Activated CD4-positive, alpha-beta T cell treated with anti-CD3 and anti-CD28 coated beads for 4 hours (primary cell): ENCODE measurements around the gene TXNDC12.
"Not testable (repeated sequence)": the region's sequence is repeated elsewhere in the genome, so short reads cannot be mapped to it uniquely, and the experiment has no call there.

Experiments used
- DNase-seq, 2 donors: peaks; one replicate each; pipeline ENCODE4 v3.0.0-alpha.2; 2020

Gene TXNDC12

GRCh38 chr1:52055066-52055865 is at the start of gene TXNDC12:
TSS of gene TXNDC12 (minus strand) at chr1:52055191. CDS start at chr1:52055096, 95 bp downstream.
- peak; percentile 59 to 60 for DNase-seq

- no peak for DNase-seq
Measured at GRCh38 chr1:52102336-52103013, 47.5 kb upstream of the TXNDC12 start.

- no peak for DNase-seq
Measured at GRCh38 chr1:52098139-52098871, 43.3 kb upstream of the TXNDC12 start.

DNA sequence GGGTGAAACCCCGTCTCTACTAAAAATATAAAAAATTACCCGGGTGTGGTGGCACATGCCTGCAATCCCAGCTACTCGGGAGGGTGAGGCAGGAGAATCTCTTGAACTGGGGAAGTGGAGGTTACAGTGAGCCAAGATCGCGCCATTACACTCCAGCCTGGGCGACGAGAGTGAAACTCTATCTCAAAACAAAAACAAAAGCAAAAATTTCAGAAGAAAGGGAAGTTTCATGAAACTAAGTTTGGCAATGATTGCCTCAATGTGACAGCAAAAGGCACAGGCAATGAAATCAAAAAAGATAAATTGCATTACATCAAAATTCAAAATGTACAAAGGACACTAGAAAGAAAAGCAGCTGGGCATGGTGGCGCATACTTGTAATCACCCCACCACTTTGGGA is 41.2 kb upstream of the TXNDC12 start:
- no peak for DNase-seq

GRCh38 chr1:52094300-52094699 is 39.3 kb upstream of the TXNDC12 start:
- not testable (repeated sequence) for DNase-seq

- DNase-seq: not testable (repeated sequence)
Measured at GRCh38 chr1:52087892-52088291, 32.9 kb upstream of the TXNDC12 start.

GRCh38 chr1:52080014-52080415 is 25.0 kb upstream of the TXNDC12 start:
- no peak for DNase-seq

DNA sequence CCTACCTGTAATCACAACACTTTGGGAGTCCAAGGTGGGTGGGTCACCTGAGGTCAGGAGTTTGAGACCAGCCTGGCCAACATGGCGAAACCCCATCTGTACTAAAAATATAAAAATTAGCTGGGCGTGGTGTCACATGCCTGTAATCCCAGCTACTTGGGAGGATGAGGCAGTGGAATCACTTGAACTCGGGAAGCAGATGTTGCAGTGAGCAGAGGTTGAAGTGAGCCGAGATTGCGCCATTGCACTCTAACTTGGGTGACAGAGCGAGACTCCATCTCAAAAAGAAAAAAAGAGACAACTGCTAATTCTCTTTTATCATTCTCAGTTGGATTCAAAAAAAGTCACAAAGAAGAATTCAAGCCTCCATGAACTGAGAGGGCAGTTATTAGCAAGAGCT is 22.3 kb upstream of the TXNDC12 start:
- not testable (repeated sequence) for DNase-seq

GRCh38 chr1:52072291-52072690 is 17.3 kb upstream of the TXNDC12 start:
- no peak for DNase-seq

DNA sequence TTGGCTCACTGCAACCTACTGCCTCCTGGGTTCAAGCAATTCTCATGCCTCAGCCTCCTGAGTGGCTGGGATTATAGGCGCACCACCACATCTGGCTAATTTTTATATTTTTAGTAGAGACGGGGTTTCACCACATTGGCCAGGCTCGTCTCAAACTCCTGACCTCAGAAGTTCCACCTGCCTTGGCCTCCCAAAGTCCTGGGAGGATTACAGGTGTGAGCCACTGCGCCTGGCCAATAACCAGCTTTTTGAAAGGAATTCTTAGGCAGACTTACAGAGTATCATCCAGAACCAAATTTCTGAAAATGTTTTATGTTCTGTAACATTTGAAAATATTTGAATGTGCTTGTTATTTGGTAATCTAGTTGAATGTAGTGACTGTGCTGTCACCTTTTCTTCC is 15.7 kb upstream of the TXNDC12 start:
- DNase-seq: no peak

GRCh38 chr1:52063192-52063591 is 8.2 kb upstream of the TXNDC12 start:
- no peak for DNase-seq

DNA sequence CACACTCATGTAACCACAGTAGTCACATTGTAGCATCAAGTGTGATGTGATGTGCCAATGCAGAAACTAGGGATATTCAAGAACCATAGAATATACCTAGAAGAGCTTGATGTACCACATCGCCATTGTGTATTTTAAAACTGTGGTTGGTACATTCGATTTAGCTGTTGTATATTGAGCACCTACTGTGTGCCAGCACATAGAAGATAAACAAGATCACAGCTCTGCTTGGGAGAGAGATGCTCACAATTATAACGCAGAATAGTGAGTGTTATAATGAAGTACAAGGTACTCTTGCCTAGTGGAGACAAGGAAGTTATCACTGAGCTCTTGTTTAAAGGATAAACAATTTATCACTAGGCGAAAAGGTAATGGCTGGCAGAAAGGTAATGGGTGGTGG is 5.8 kb upstream of the TXNDC12 start:
- no peak for DNase-seq

DNA sequence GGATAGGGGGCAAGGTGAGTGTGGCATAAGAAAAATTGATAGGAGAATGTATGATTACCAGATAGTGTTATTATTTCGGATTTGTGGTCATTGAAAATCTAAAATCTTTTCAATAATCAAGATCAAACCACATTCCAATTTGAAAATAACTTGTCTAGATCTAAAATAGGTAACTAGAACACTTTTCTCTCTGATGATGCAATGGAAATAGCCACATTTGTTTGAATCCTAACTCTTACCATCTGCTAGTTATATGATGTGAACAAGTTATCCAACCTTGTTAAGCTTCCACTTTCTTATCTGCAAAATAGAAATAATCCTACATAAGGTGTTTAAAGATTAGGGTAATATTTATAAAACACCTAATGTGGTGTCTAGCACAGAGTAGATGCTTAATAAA is 4.9 kb upstream of the TXNDC12 start:
- DNase-seq: no peak

DNA sequence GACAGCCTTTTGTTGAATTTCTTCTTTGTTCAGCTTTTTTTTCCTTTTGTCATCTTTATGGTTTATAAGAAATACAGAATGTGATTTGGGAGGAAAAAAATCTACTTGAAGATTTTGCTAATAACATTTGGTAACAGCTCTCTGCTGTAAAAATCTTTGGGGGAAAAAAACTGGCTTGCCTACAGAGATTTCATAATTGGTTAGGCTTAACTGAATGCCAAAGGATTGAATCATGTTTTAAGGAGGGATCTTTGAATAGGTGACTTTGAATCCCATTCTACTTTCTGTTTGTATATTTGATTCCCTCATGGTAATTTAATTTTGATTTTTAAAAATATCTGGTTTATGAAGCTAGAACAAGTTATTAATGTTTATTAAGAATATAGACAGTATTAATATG is 4.3 kb upstream of the TXNDC12 start:
- no peak for DNase-seq

DNA sequence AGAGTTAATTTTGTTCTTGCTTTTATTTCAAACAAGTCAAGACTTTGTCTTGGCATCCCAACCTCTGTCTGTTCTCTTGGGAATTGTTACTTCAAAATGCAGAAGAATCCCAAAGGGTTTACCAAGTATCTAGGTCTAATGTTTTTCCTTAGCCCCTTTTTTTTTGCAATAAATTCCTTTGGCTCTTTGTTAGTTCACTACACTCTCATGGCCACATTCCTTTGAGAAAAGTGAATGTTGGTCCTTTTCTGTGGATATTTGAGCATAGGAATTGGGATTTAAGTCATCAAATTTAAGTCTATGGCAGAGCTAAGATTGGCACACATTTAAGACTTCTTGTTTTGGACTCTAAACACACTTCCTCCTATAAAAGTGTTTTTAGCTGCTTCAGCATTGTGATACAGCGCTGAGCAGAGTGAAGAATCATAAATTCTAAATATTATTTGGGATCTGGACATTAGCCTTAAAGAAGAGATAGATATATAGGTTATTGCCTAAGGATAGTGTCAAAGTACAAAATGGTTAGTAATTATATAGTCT is 3.0 kb upstream of the TXNDC12 start:
- no peak for DNase-seq

DNA sequence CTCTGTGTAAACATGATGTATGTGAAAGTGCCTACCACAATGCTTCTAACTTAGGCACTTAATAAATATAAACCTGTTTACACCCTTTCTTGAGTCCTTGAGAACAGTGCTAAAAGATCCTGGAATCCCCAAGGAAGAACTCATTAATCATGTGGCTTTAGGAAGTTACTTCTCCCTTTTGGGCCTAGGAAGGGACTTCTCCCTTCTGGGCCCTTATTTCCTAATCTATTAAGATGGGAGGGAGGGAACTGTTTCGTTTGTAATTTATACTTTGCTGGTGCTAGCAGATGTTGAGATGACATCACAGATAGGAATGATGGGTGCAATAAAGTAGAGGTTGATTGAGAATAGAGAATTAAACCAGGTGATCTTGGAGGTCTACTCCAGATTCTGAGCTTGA is 2.3 kb upstream of the TXNDC12 start:
- DNase-seq: no peak

- no peak for DNase-seq
Measured at GRCh38 chr1:52056937-52057231, 1.9 kb upstream of the TXNDC12 start.

GRCh38 chr1:52056163-52056936 is 1.4 kb upstream of the TXNDC12 start, which contains the start of gene BTF3L4:
TSS of gene BTF3L4 (plus strand) at chr1:52056295. CDS start at chr1:52059848, 3,553 bp downstream.
- peak; percentile 90 to 91 for DNase-seq

GRCh38 chr1:52055866-52056162 is 823 bp upstream of the TXNDC12 start:
- DNase-seq: no peak

DNA sequence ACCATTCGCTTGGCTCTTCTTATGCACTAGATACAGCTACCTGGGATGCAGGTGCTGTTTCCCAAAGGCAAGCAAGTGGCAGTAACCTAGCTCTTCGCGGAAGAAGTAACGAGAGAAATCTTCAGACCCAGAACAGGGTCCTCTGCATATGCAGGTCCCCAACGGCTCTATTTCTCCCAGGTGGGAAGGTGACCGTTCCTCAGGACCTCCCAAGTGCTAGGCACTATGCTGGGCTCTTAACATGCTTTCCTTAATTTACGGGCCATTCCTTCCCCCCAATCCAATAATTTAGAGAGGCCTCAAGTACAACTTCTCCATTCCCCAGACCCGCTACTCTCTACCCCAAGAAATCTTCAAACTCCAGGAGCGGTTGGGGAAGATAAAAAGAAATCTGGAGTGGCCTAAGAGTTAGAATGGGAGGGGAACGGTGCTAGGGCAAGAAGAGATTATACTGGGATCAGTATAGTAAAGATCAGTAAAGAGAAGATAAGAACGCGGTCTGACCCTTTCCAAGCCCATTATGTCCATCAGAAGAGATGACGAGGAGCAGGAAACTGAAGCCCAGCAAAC is 410 bp downstream of the TXNDC12 start:
- no peak for DNase-seq

DNA sequence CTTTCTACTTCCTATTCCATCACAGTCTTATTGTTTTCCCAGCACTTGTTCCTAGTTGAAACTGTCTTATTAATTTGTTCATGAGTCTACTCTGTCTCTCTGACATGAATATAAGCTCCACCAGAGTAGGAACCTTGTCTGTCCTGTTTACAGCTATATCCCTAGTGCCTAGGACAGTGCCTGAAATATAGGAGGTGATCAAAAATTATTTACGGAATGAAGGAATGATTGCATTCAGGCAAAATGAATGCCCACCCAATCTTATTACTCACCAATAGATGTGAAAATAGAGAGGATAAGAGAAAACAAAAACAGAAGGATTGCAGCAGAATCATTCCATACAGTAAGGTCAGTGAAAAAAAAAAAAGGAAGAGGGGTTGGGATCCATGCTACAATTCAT is 1.1 kb downstream of the TXNDC12 start:
- no peak for DNase-seq

DNA sequence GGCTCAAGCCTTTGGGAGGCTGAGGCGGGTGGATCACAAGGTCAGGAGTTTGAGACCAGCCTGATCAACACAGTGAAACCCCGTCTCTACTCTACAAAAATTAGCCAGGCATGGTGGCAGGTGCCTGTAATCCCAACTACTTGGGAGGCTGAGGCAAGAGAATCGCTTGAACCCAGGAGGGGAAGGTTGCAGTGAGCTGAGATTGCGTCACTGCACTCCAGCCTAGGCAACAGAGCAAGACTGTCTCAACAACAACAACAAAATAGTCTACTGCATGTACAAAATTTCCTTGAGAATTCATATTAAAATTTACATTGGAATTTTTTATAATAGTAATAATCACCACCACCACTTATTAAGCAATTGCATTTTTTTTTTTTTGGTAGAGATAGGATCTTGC is 5.7 kb downstream of the TXNDC12 start:
- not testable (repeated sequence) for DNase-seq
